HepG2 (cell line): ENCODE results near the gene RNPEPL1. TPM values are rescaled to one million over a fixed set of nuclear protein-coding genes. Genes with fewer than 3 reads are reported as not detected.

Experiments used
- ATAC-seq: fragments of 200-7000 bp; cut with Tn5 transposase; 3 replicates; pipeline ENCODE4 v1.9.1; 2020; ENCODE audit warnings: mild to moderate bottlenecking, moderate library complexity
- BruUV-seq: library from RNA; stranded (reverse); fragments of 400-500 nt; replicated peaks from 2 replicates; lab custom pipeline; 2021; lab: Mats Ljungman, UMichigan
- CTCF ChIA-PET: fragments of 300-600 bp; formaldehyde crosslinking; extraction: SDS; loops from one replicate; lab custom pipeline; 2021; ENCODE audit warnings: low total read pairs, inconsistent platforms, low intra/inter-chr PET ratio; lab: Yijun Ruan, JAX
- POLR2A ChIA-PET: fragments of 350-600 bp; sonication (Branson Sonifier 250); formaldehyde crosslinking; loops from one replicate; lab custom pipeline; 2020; ENCODE audit warnings: antibody characterized with exemption, inconsistent platforms; lab: Yijun Ruan, JAX
- DNase-seq: peaks from one replicate; pipeline ENCODE4 v3.0.0-alpha.2; 2015; ENCODE audit warnings: low spot score
- FAIRE-seq: peaks from 3 replicates; lab custom pipeline; 2011; peaks lifted over from hg19 to GRCh38; lab: Jason Lieb, UNC
- H2AFZ ChIP-seq: one replicate; pipeline ENCODE4 v1.6.1; 2011; ENCODE audit warnings: low read length, inconsistent platforms
- H3K27ac ChIP-seq: fragments of 300-600 bp; 3 replicates; pipeline ENCODE4 v1.8.0; 2011; ENCODE audit warnings: mixed run types, mild to moderate bottlenecking, mixed read lengths, low read length, inconsistent platforms; ENCODE audit not compliant: insufficient read depth; ENCODE audit errors: extremely low read length
- H3K27me3 ChIP-seq, 2 experiments: fragments of 200-600 bp in 1 of 2; 2 replicates in 1 of 2; 3 replicates in 1 of 2; pipeline versions ENCODE4 v1.6.0 to v1.8.0; 2011; ENCODE audit warnings: low read length in 2 of 2, mild to moderate bottlenecking in 2 of 2, moderate library complexity in 2 of 2, inconsistent platforms in 1 of 2; ENCODE audit not compliant: insufficient read depth in 2 of 2, control insufficient read depth in 1 of 2
- H3K36me3 ChIP-seq, 2 experiments: fragments of 200-600 bp in 1 of 2; replicated peaks in 1 of 2; 2 replicates in 1 of 2; 3 replicates in 1 of 2; pipeline versions ENCODE4 v1.5.1 to v1.8.0; 2011; ENCODE audit warnings: low read length in 2 of 2, inconsistent platforms in 1 of 2; ENCODE audit not compliant: insufficient read depth in 2 of 2, control insufficient read depth in 1 of 2
- H3K4me1 ChIP-seq: 2 replicates; pipeline ENCODE4 v1.5.1; 2012; ENCODE audit warnings: low read length, inconsistent platforms; ENCODE audit not compliant: insufficient read depth
- H3K4me2 ChIP-seq: 2 replicates; pipeline ENCODE4 v1.6.0; 2011; ENCODE audit warnings: low read depth, low read length, inconsistent platforms
- H3K4me3 ChIP-seq, 3 experiments: fragments of 200-600 bp in 1 of 3; sonication (generic), shearing (Covaris generic) in 1 of 3; replicated peaks in 1 of 3; 2 replicates each; pipeline ENCODE4 v1.5.1; 2011 to 2016; ENCODE audit warnings: low read length in 3 of 3, inconsistent platforms in 2 of 3, low read depth in 2 of 3, mild to moderate bottlenecking in 2 of 3, control low read depth in 1 of 3, mixed read lengths in 1 of 3; ENCODE audit not compliant: insufficient read depth in 1 of 3
- H3K79me2 ChIP-seq: one replicate; pipeline ENCODE4 v1.6.1; 2011; ENCODE audit warnings: low read length, inconsistent platforms; ENCODE audit not compliant: insufficient read depth
- H3K9ac ChIP-seq: 2 replicates; pipeline ENCODE4 v1.6.0; 2011; ENCODE audit warnings: mild to moderate bottlenecking, low read depth, low read length, inconsistent platforms; ENCODE audit not compliant: insufficient read depth
- H3K9me3 ChIP-seq: 2 replicates; pipeline ENCODE4 v1.5.1; 2012; ENCODE audit warnings: mild to moderate bottlenecking, low read length
- H4K20me1 ChIP-seq: 2 replicates; pipeline ENCODE4 v1.6.0; 2011; ENCODE audit warnings: inconsistent platforms, mild to moderate bottlenecking, low read length, moderate library complexity; ENCODE audit not compliant: insufficient read depth
- ERF ChIP-seq: IDR thresholded peaks from 2 replicates; pipeline ENCODE4 v1.6.1; 2018; ENCODE audit warnings: missing biosample characterization, missing genetic modification reagents
- GTF3A ChIP-seq: sonication (generic); formaldehyde crosslinking; conservative IDR thresholded peaks from 2 replicates; pipeline ENCODE4 v1.4.0; 2020; ENCODE audit warnings: mild to moderate bottlenecking, missing genetic modification reagents
- HNRNPK ChIP-seq: fragments of 200-400 bp; formaldehyde crosslinking; IDR thresholded peaks from 2 replicates; pipeline ENCODE4 v1.6.1; 2018; ENCODE audit warnings: low read length, low read depth, moderate library complexity, mild to moderate bottlenecking; ENCODE audit not compliant: poor library complexity, severe bottlenecking
- HOXA3 ChIP-seq: sonication (generic); formaldehyde crosslinking; IDR thresholded peaks from 2 replicates; pipeline ENCODE4 v1.5.0; 2020; ENCODE audit warnings: missing genetic modification reagents
- KDM1A ChIP-seq: IDR thresholded peaks from 2 replicates; pipeline ENCODE4 v1.6.1; 2016; ENCODE audit warnings: missing compliant biosample characterization
- MAFG ChIP-seq: sonication (generic); formaldehyde crosslinking; IDR thresholded peaks from 2 replicates; pipeline ENCODE4 v1.5.1; 2020; ENCODE audit warnings: mild to moderate bottlenecking, missing genetic modification reagents
- SNAPC5 ChIP-seq: sonication (generic); formaldehyde crosslinking; IDR thresholded peaks from 2 replicates; pipeline ENCODE4 v1.8.1; 2023; ENCODE audit warnings: mild to moderate bottlenecking, missing genetic modification reagents, borderline replicate concordance
- SRSF9 ChIP-seq: fragments of 200-400 bp; formaldehyde crosslinking; IDR thresholded peaks from 2 replicates; pipeline ENCODE4 v1.6.1; 2018; ENCODE audit warnings: borderline replicate concordance, mild to moderate bottlenecking, low read depth, low read length; ENCODE audit not compliant: insufficient read depth, poor library complexity, severe bottlenecking
- TAF1 ChIP-seq: sonication (generic); formaldehyde crosslinking; IDR thresholded peaks from 2 replicates; pipeline ENCODE4 v1.4.0; 2020; ENCODE audit warnings: missing genetic modification reagents
- TAF15 ChIP-seq: fragments of 200-400 bp; formaldehyde crosslinking; IDR thresholded peaks from one replicate; pipeline ENCODE4 v1.6.1; 2018; ENCODE audit warnings: mild to moderate bottlenecking, low read depth, low read length; ENCODE audit not compliant: poor library complexity, severe bottlenecking
- TERF1 ChIP-seq: sonication (generic); formaldehyde crosslinking; IDR thresholded peaks from 2 replicates; pipeline ENCODE4 v1.8.0; 2022; ENCODE audit warnings: mild to moderate bottlenecking, missing genetic modification reagents, moderate library complexity
- TFDP1 ChIP-seq: IDR thresholded peaks from 2 replicates; pipeline ENCODE4 v1.6.1; 2016; ENCODE audit warnings: missing compliant biosample characterization, missing genetic modification reagents, borderline replicate concordance
- ZMYM4 ChIP-seq: sonication (generic); formaldehyde crosslinking; IDR thresholded peaks from 2 replicates; pipeline ENCODE4 v1.8.1; 2023; ENCODE audit warnings: mild to moderate bottlenecking, missing genetic modification reagents
- ZNF460 ChIP-seq: sonication (generic); formaldehyde crosslinking; IDR thresholded peaks from 2 replicates; pipeline ENCODE4 v1.5.1; 2020; ENCODE audit warnings: missing genetic modification reagents, mild to moderate bottlenecking, borderline replicate concordance
- ZNF563 ChIP-seq: sonication (generic); formaldehyde crosslinking; IDR thresholded peaks from 2 replicates; pipeline ENCODE4 v1.8.0; 2022; ENCODE audit warnings: mild to moderate bottlenecking, moderate library complexity, missing genetic modification reagents
- ZNF564 ChIP-seq: sonication (generic); formaldehyde crosslinking; IDR thresholded peaks from 2 replicates; pipeline ENCODE4 v1.8.1; 2023; ENCODE audit warnings: mild to moderate bottlenecking, missing genetic modification reagents
- ZNF670 ChIP-seq: sonication (generic); formaldehyde crosslinking; IDR thresholded peaks from 2 replicates; pipeline ENCODE4 v1.8.0; 2022; ENCODE audit warnings: mild to moderate bottlenecking, missing genetic modification reagents, borderline replicate concordance
- WGBS: methylation state at CpG from one replicate; pipeline ENCODE4 v1.1.6; 2017; ENCODE audit warnings: low lambda C conversion rate; 5-methylcytosine and 5-hydroxymethylcytosine counted together
- in situ Hi-C: cut with HindIII; loops from 2 replicates; pipeline ENCODE4 v1.10.0; 2017; ENCODE audit warnings: low pct_unique_long_range_greater_than_20kb; ENCODE audit not compliant: extremely low pct_ligation_motif_present
- intact Hi-C: fragments of 100-400 bp; cut with micrococcal nuclease; formaldehyde crosslinking; loops from one replicate; pipeline ENCODE4 v1.10.0; 2022; ENCODE audit not compliant: unreplicated experiment
- polyA plus RNA-seq, 8 experiments: library from polyadenylated mRNA; depleted of rRNA in 3 of 8; stranded (reverse) in 7 of 8; unstranded in 1 of 8; fragments of >200 nt; fragmentation: Illumina TruSeq in 4 of 8; extraction: Trizol in 4 of 8; gene quantifications; 2 replicates each; pipeline versions ENCODE4 v1.2.1 to v1.2.3, GENCODE V29; 2011 to 2016; ENCODE audit warnings: low read depth in 4 of 8, missing spikeins in 1 of 8, mixed read lengths in 1 of 8; ENCODE audit not compliant: insufficient read depth in 1 of 8
- total RNA-seq, 5 experiments: library from RNA; depleted of rRNA; stranded (reverse); fragments of >200 nt; fragmentation: Illumina TruSeq; extraction: Trizol; gene quantifications; 2 replicates each; pipeline ENCODE4 v1.2.3, GENCODE V29; 2016; ENCODE audit warnings: low read depth in 1 of 5
- TF ChIP-seq, protein P1 (sequence below): sonication (generic); formaldehyde crosslinking; IDR thresholded peaks from 2 replicates; pipeline ENCODE4 v1.4.0; 2020; ENCODE audit warnings: low read depth, mild to moderate bottlenecking, missing genetic modification reagents

The RNPEPL1 gene
- total and polyA plus RNA-seq, 2 of the 13 experiments (the other 11 are each of a cell fraction or from before 2014, with no cell fraction given) = 13.0 to 18.0 TPM

DNA sequence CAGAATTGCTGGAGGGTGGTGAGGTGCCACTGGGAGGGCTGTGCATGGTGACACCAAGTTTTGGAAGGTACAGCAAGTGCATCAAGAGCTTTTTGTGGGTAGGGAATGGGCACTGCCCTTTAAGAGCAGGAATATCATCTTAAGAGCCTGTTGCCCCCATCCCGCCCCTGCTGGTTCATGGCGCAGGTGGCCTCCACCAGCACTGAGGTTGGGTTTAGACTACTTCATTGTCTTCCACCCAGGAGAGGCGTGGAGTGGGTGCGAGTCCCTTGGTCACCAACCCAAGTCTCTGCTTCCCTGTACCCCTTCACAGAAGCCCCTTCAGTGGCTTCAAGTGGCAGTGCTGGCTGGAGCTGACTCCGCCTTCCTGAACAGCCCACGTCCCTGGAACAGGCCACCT, 7.8 kb downstream of the RNPEPL1 start:
- WGBS = 83% methylated on average over 6 of the region's 6 CpGs
- Histone ChIP-seq H3K27me3 (no peaks in the 10 kb centered on the region), H4K20me1 (peaks cover 3% of the 10 kb centered on the region; the same call in 1 of the 2 replicates), H3K4me3 (no peak overlapping the region), H3K79me2 (peaks cover 6% of the 10 kb centered on the region), H2AFZ (no peak overlapping the region), H3K27ac (no peak overlapping the region), H3K9ac (no peak overlapping the region), H3K4me1 (peaks cover 27% of the 10 kb centered on the region), H3K9me3 (no peaks in the 10 kb centered on the region), H3K4me2 (no peak overlapping the region), H3K36me3 (peaks cover 0 to 14% of the 10 kb centered on the region in 2 experiments; a peak in 3 of 5 replicates)
- DNase-seq (no peak), ATAC-seq (no peak), FAIRE-seq (no peak)
- POLR2A ChIA-PET = interaction anchor here (1.6 to 3.2 kb wide), 3 partner anchors 11 to 28 kb away, joined by 5 to 11 read pairs (median 5); partner anchors contain the start of gene CAPN10
- TF ChIP-seq ZNF563 (no peak), ZNF670 (no peak), ZNF460 (CRISPR knock-in tag) (no peak), ZMYM4 (CRISPR knock-in tag) (no peak), HOXA3 (CRISPR knock-in tag) (no peak), SRSF9 (no peak), GTF3A (no peak), TAF1 (CRISPR knock-in tag) (no peak), TERF1 (CRISPR knock-in tag) (no peak), ERF (CRISPR knock-in tag) (no peak), HNRNPK (no peak), ZNF564 (CRISPR knock-in tag) (no peak), TFDP1 (no peak), TAF15 (no peak), SNAPC5 (CRISPR knock-in tag) (no peak), MAFG (CRISPR knock-in tag) (no peak), KDM1A (CRISPR knock-in tag) (no peak)
- TF ChIP-seq, protein P1, sequence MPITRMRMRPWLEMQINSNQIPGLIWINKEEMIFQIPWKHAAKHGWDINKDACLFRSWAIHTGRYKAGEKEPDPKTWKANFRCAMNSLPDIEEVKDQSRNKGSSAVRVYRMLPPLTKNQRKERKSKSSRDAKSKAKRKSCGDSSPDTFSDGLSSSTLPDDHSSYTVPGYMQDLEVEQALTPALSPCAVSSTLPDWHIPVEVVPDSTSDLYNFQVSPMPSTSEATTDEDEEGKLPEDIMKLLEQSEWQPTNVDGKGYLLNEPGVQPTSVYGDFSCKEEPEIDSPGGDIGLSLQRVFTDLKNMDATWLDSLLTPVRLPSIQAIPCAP (CRISPR knock-in tag) = no peak
- CTCF ChIA-PET = no interaction called here
- in situ Hi-C loops (no loop called here), intact Hi-C loops (no loop called here)
- BruUV-seq = no TSS peak
